HepG2 (cell line): ENCODE measurements around the gene KRTAP5-9. TPM values are rescaled to one million over a fixed set of nuclear protein-coding genes. Genes with fewer than 3 reads are reported as not detected.
"Not testable (repeated sequence)": the region's sequence is repeated elsewhere in the genome, so short reads cannot be mapped to it uniquely, and the experiment has no call there.

Experiments
- ATAC-seq: fragments of 200-7000 bp; cut with Tn5 transposase; 3 replicates; pipeline ENCODE4 v1.9.1; 2020; ENCODE audit warnings: mild to moderate bottlenecking, moderate library complexity
- BruUV-seq: library from RNA; stranded (reverse); fragments of 400-500 nt; replicated peaks from 2 replicates; lab custom pipeline; 2021; lab: Mats Ljungman, UMichigan
- CTCF ChIA-PET: fragments of 300-600 bp; formaldehyde crosslinking; extraction: SDS; loops from one replicate; lab custom pipeline; 2021; ENCODE audit warnings: low total read pairs, inconsistent platforms, low intra/inter-chr PET ratio; lab: Yijun Ruan, JAX
- POLR2A ChIA-PET: fragments of 350-600 bp; sonication (Branson Sonifier 250); formaldehyde crosslinking; loops from one replicate; lab custom pipeline; 2020; ENCODE audit warnings: antibody characterized with exemption, inconsistent platforms; lab: Yijun Ruan, JAX
- DNase-seq: peaks from one replicate; pipeline ENCODE4 v3.0.0-alpha.2; 2015; ENCODE audit warnings: low spot score
- FAIRE-seq: peaks from 3 replicates; lab custom pipeline; 2011; peaks lifted over from hg19 to GRCh38; lab: Jason Lieb, UNC
- H2AFZ ChIP-seq: one replicate; pipeline ENCODE4 v1.6.1; 2011; ENCODE audit warnings: low read length, inconsistent platforms
- H3K27ac ChIP-seq: fragments of 300-600 bp; 3 replicates; pipeline ENCODE4 v1.8.0; 2011; ENCODE audit warnings: mixed run types, mild to moderate bottlenecking, mixed read lengths, low read length, inconsistent platforms; ENCODE audit not compliant: insufficient read depth; ENCODE audit errors: extremely low read length
- H3K27me3 ChIP-seq, 2 experiments: fragments of 200-600 bp in 1 of 2; 2 replicates in 1 of 2; 3 replicates in 1 of 2; pipeline versions ENCODE4 v1.6.0 to v1.8.0; 2011; ENCODE audit warnings: low read length in 2 of 2, mild to moderate bottlenecking in 2 of 2, moderate library complexity in 2 of 2, inconsistent platforms in 1 of 2; ENCODE audit not compliant: insufficient read depth in 2 of 2, control insufficient read depth in 1 of 2
- H3K36me3 ChIP-seq, 2 experiments: fragments of 200-600 bp in 1 of 2; replicated peaks in 1 of 2; 2 replicates in 1 of 2; 3 replicates in 1 of 2; pipeline versions ENCODE4 v1.5.1 to v1.8.0; 2011; ENCODE audit warnings: low read length in 2 of 2, inconsistent platforms in 1 of 2; ENCODE audit not compliant: insufficient read depth in 2 of 2, control insufficient read depth in 1 of 2
- H3K4me1 ChIP-seq: 2 replicates; pipeline ENCODE4 v1.5.1; 2012; ENCODE audit warnings: low read length, inconsistent platforms; ENCODE audit not compliant: insufficient read depth
- H3K4me2 ChIP-seq: 2 replicates; pipeline ENCODE4 v1.6.0; 2011; ENCODE audit warnings: low read depth, low read length, inconsistent platforms
- H3K4me3 ChIP-seq, 3 experiments: fragments of 200-600 bp in 1 of 3; sonication (generic), shearing (Covaris generic) in 1 of 3; replicated peaks in 1 of 3; 2 replicates each; pipeline ENCODE4 v1.5.1; 2011 to 2016; ENCODE audit warnings: low read length in 3 of 3, inconsistent platforms in 2 of 3, low read depth in 2 of 3, mild to moderate bottlenecking in 2 of 3, control low read depth in 1 of 3, mixed read lengths in 1 of 3; ENCODE audit not compliant: insufficient read depth in 1 of 3
- H3K79me2 ChIP-seq: one replicate; pipeline ENCODE4 v1.6.1; 2011; ENCODE audit warnings: low read length, inconsistent platforms; ENCODE audit not compliant: insufficient read depth
- H3K9ac ChIP-seq: 2 replicates; pipeline ENCODE4 v1.6.0; 2011; ENCODE audit warnings: mild to moderate bottlenecking, low read depth, low read length, inconsistent platforms; ENCODE audit not compliant: insufficient read depth
- H3K9me3 ChIP-seq: 2 replicates; pipeline ENCODE4 v1.5.1; 2012; ENCODE audit warnings: mild to moderate bottlenecking, low read length
- H4K20me1 ChIP-seq: 2 replicates; pipeline ENCODE4 v1.6.0; 2011; ENCODE audit warnings: inconsistent platforms, mild to moderate bottlenecking, low read length, moderate library complexity; ENCODE audit not compliant: insufficient read depth
- JUN ChIP-seq: sonication (generic); formaldehyde crosslinking; IDR thresholded peaks from 2 replicates; pipeline ENCODE4 v1.4.0; 2020; ENCODE audit warnings: mild to moderate bottlenecking, missing genetic modification reagents
- ZNF335 ChIP-seq: sonication (generic); formaldehyde crosslinking; IDR thresholded peaks from 2 replicates; pipeline ENCODE4 v1.4.0; 2020; ENCODE audit warnings: missing genetic modification reagents
- WGBS: methylation state at CpG from one replicate; pipeline ENCODE4 v1.1.6; 2017; ENCODE audit warnings: low lambda C conversion rate; 5-methylcytosine and 5-hydroxymethylcytosine counted together
- in situ Hi-C: cut with HindIII; loops from 2 replicates; pipeline ENCODE4 v1.10.0; 2017; ENCODE audit warnings: low pct_unique_long_range_greater_than_20kb; ENCODE audit not compliant: extremely low pct_ligation_motif_present
- intact Hi-C: fragments of 100-400 bp; cut with micrococcal nuclease; formaldehyde crosslinking; loops from one replicate; pipeline ENCODE4 v1.10.0; 2022; ENCODE audit not compliant: unreplicated experiment
- polyA plus RNA-seq, 8 experiments: library from polyadenylated mRNA; depleted of rRNA in 3 of 8; stranded (reverse) in 7 of 8; unstranded in 1 of 8; fragments of >200 nt; fragmentation: Illumina TruSeq in 4 of 8; extraction: Trizol in 4 of 8; gene quantifications; 2 replicates each; pipeline versions ENCODE4 v1.2.1 to v1.2.3, GENCODE V29; 2011 to 2016; ENCODE audit warnings: low read depth in 4 of 8, missing spikeins in 1 of 8, mixed read lengths in 1 of 8; ENCODE audit not compliant: insufficient read depth in 1 of 8
- total RNA-seq, 5 experiments: library from RNA; depleted of rRNA; stranded (reverse); fragments of >200 nt; fragmentation: Illumina TruSeq; extraction: Trizol; gene quantifications; 2 replicates each; pipeline ENCODE4 v1.2.3, GENCODE V29; 2016; ENCODE audit warnings: low read depth in 1 of 5
- TF ChIP-seq, protein P1 (sequence below): sonication (generic); formaldehyde crosslinking; IDR thresholded peaks from 2 replicates; pipeline ENCODE4 v1.5.1; 2020; ENCODE audit warnings: mild to moderate bottlenecking, missing genetic modification reagents, moderate library complexity

The KRTAP5-9 gene
- total and polyA plus RNA-seq, 2 of the 13 experiments (the other 11 are each of a cell fraction or from before 2014, with no cell fraction given), result 0.09 TPM; not detected in 1

DNA sequence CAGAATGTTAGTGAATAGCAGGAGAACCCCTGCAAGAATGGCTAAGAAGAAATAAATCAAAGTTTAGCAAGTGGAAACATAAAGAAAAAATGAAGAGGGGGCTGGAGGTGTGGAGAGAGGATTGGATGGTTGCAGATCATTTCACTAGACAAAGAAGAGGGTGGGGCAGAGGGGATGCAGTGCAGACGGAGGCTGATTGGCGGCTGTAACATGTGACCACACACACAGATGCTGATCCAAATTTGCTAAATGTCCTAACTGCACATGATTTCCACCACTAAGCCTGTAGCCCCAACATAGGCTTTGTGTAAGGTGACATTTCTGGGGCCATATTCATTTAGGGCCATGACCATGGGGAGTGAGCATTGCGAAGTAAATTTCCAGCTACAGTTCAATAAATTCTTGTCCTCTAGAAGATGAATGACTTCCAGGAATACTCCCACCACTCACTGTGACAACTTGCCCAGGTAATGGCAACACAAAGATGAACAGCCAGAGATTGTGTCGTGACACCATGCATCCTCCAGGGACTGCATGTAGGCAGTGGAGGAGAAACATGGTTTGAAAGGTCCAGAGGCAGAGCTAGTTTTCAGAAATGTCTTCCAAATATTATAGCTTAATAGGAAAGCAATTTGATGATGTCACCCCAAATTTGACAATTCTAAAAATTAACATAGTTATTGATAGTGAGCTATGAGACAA is 27.7 kb downstream of the KRTAP5-9 start (continued):
- TF ChIP-seq, protein P1, sequence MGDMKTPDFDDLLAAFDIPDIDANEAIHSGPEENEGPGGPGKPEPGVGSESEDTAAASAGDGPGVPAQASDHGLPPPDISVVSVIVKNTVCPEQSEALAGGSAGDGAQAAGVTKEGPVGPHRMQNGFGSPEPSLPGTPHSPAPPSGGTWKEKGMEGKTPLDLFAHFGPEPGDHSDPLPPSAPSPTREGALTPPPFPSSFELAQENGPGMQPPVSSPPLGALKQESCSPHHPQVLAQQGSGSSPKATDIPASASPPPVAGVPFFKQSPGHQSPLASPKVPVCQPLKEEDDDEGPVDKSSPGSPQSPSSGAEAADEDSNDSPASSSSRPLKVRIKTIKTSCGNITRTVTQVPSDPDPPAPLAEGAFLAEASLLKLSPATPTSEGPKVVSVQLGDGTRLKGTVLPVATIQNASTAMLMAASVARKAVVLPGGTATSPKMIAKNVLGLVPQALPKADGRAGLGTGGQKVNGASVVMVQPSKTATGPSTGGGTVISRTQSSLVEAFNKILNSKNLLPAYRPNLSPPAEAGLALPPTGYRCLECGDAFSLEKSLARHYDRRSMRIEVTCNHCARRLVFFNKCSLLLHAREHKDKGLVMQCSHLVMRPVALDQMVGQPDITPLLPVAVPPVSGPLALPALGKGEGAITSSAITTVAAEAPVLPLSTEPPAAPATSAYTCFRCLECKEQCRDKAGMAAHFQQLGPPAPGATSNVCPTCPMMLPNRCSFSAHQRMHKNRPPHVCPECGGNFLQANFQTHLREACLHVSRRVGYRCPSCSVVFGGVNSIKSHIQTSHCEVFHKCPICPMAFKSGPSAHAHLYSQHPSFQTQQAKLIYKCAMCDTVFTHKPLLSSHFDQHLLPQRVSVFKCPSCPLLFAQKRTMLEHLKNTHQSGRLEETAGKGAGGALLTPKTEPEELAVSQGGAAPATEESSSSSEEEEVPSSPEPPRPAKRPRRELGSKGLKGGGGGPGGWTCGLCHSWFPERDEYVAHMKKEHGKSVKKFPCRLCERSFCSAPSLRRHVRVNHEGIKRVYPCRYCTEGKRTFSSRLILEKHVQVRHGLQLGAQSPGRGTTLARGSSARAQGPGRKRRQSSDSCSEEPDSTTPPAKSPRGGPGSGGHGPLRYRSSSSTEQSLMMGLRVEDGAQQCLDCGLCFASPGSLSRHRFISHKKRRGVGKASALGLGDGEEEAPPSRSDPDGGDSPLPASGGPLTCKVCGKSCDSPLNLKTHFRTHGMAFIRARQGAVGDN (CRISPR knock-in tag), result no peak
- TF ChIP-seq ZNF335, result no peak
- TF ChIP-seq JUN (CRISPR knock-in tag), result no peak

DNA sequence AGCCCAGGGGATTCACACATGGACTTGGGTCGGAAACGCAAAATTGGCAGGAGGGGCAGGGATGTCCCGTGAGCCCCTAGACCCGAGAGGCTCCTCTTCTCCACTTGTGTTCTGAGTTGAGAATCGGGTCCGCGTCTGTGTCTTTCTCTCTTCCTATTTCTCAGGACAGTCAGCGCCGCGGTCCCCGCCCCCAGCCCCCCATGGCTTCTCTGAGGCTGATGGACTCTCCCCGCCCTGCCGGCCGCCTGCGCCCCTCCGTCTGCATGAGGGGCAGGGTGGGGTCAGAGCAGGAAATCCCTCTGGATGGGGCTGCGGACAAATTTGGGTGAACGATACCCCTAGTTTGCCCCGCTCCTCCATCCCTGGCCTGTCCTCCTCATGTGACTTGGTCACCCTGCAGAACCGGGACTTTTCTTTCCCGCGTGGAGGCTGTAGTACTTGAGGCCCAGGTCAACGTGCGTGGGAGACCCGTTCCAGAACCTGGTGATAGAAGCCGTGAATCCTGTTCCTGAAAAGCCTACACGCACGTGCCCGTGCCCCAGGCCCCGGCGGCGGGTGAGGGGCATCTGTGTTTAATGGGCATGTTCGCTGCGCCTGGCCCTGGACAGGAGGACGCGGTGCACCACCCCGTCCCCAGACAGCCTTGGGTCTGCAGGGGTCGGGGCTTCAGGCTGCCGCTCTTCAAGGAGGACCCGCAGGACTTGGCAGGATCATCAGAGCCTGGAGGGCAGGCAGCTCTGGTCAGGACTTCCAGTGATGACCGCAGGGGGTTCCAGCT is 28.7 kb downstream of the KRTAP5-9 start:
- H3K36me3 ChIP-seq, CTCF ChIA-PET, BruUV-seq, intact Hi-C loops, H3K9ac ChIP-seq, in situ Hi-C loops, H3K79me2 ChIP-seq, H3K27ac ChIP-seq, H3K4me3 ChIP-seq, FAIRE-seq, H2AFZ ChIP-seq, ATAC-seq, POLR2A ChIA-PET, H3K9me3 ChIP-seq, H4K20me1 ChIP-seq, DNase-seq, H3K4me2 ChIP-seq: not testable (repeated sequence)
- 72% methylated on average over 18 of the region's 41 CpGs for WGBS
- H3K27me3 ChIP-seq, result peaks cover 6 to 36% of the 10 kb centered on the region in 2 experiments
- peaks cover 28% of the 10 kb centered on the region for H3K4me1 ChIP-seq
